Measurements from ENCODE around the gene GMEB2.
"Not testable (repeated sequence)": the region's sequence is repeated elsewhere in the genome, so short reads cannot be mapped to it uniquely, and the experiment has no call there.

The GMEB2 gene

GRCh38 chr20:63636752-63637628 is 10.1 kb upstream of the GMEB2 start:
- no peak for DNase-seq

DNA sequence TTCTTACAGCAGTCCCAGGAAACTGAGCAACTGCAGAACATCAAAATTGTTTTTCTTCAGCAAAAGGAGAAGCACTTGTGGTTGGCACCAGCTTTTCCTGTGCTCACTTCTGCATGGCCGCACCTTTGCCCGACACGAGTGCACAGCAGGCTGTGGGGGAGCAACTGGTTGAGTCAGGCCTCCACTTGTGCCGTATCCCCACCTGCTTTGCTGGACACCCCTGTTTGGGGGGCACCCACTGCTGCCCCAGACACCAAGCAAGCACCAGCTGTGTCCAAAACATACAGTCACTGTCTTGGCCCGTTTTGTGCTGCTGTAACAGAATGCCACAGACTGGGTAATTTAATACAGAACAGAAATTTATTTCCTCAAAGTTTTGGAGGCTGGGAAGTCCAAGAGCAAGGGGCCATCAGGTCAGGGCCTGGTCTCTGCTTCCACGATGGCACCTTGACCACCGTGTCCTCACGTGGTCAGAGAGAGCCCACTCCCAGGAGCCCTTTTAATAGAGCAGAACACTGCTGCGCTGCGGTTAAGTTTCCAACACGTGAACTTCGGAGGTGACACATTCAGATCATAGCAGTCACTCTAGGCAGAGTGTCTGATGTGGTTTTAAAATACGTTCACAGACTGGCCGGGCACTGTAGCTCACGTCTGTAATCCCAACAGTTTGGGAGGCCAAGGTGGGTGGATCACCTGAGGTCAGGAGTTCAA is 8.7 kb upstream of the GMEB2 start:
- peak; percentile 25 to 95 (median 69) for DNase-seq

GRCh38 chr20:63633732-63634131 is 6.8 kb upstream of the GMEB2 start:
- no peak for DNase-seq

- DNase-seq, result not testable (repeated sequence)
Measured at GRCh38 chr20:63631426-63631825, 4.5 kb upstream of the GMEB2 start.

DNA sequence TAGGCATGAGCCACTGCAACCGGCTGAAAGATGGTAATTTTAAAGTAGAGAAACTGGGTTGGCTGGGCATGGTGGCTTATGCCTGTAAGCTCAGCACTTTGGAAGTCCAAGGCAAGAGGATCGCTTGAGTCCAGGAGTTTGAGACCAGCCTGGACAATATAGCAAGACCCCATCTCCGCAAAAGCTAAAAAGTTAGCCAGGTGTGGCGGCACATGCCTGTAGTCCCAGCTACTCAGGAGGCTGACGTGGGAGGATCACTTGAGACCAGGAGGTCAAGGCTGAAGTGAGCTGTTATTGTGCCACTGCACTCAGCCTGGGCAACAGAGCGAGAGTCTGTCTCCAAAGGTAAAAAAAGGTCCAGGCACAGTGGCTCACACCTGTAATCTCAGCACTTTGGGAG is 4.1 kb upstream of the GMEB2 start:
- not testable (repeated sequence) for DNase-seq

DNA sequence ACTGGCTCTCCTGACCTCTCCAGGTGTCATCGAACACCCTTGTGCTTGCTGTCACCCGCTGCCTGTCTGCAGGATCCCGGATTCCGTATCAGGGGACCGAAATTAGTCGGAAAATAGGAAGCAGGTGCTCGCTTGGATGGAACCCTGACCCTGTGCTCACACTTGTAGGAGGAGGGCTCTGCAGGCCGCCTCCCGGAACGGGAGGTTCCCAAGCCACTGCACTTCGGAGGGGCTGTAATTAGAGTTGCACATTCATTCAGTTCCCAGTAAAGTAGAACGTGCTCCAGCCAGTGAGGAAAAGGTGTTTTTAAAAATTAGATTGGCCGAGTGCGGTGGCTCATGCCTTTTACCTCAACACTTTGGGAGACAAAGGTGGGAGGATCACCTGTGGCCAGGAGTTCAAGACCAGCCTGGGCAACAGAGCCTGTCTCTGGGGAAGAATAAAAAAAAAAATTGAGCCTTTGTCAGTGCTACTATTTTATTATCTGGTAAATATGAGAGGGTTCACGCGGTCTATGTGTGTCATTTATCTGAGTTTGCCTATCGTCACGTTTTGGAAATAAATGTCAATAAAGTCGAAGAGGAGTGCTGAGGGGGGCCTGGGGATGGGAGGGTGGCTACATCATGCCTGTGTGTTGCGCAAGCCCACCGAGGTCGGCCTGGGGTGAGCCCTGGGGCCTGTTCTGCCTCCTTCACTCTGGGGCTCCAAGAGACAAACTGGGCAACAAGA is 1.5 kb upstream of the GMEB2 start:
- DNase-seq, result peak in 2 of 5 experiments; percentile 51 to 77

GRCh38 chr20:63627751-63628245 is 897 bp upstream of the GMEB2 start:
- no peak for DNase-seq

- peak in 4 of 5 experiments; percentile 91 to 96 (median 93) for DNase-seq
Measured at GRCh38 chr20:63627129-63627750, 339 bp upstream of the GMEB2 start.

DNA sequence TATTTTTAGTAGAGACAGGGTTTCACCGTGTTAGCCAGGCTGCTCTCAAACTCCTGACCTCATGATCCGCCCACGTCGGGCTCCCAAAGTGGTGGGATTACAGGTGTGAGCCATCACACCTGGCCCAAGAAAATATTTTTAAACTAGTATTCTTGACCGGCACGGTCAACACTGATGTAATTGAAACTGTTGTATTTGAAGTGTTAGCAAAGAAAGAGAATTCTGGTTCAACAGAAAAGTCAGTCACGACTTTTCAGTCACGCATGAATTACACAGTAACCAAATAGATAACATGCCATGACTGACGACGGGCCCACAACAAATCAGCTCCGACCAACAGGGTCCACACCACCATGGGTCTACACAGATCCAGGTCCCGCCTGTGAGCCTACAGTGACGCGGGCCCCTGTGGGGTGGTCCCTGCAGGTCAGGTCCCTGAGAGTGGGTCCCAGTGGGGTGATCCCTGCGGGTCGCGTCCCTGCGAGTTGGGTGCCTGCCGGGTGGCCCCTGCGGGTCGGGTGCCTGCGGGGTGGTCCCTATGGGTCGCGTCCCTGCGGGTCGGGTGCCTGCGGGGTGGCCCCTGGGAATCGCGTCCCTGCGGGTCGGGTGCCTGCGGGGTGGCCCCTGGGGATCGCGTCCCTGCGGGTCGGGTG is 1.0 kb downstream of the GMEB2 start:
- peak in 1 of 5 experiments; percentile 54 for DNase-seq

DNA sequence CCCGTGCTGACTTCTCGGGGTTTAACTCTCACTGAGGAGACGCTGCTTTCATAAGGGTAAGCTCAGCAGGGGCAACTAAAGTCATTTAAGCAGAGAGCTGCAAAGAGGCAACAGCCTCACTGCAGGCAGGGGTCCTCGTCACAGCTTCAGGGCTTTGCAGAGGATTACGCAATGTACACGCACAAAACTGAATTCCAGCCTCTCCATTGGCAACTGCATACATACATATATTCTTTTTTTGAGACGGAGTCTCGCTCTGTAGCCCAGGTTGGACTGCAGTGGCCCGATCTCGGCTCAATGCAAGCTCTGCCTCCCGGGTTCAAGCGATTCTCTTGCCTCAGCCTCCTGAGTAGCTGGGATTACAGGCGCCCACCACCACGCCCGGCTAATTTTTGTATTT is 2.4 kb downstream of the GMEB2 start:
- DNase-seq, result no peak

DNA sequence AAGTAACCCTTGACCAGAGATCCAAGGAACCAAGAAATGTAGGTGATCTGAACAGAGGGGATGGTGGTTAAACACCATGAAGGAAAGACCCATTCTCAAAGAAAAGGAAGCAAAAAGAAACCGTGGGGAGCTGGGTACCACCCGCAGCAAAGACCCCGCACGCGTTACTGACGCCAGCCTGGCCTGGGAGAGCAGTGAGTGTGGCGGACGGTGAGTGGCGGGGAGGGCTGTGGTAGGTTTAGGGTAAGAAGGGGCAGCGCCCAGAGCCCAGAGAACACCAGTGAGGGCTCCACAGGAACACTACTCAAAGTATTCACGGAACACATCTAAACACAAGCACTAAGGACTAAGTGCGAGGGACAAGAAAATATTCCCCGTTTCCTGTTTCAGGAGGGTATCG is 4.2 kb downstream of the GMEB2 start:
- DNase-seq, result no peak

- no peak for DNase-seq
Measured at GRCh38 chr20:63622096-63622495, 4.8 kb downstream of the GMEB2 start.

DNA sequence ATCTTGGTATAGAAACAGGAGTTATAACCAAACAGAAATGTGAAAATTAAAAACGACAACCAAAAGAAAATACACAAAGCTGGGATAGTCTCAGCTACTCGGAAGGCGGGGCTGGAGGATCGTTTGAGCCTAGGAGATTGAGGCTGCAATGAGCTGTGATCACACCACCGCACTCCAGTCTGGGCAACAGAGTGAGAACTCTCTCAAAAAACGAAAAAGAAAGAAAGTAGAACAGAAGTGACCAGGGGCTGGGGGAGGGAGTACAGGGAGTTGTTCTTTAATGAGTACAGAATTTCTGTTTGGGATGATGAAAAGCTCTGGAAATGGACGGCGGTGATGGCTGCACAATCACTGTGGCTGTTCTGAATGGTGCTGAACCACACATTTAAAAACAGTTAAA is 5.9 kb downstream of the GMEB2 start:
- DNase-seq, result no peak

GRCh38 chr20:63619505-63619904 is 7.4 kb downstream of the GMEB2 start:
- no peak for DNase-seq

GRCh38 chr20:63619086-63619485 is 7.8 kb downstream of the GMEB2 start:
- DNase-seq, result no peak

DNA sequence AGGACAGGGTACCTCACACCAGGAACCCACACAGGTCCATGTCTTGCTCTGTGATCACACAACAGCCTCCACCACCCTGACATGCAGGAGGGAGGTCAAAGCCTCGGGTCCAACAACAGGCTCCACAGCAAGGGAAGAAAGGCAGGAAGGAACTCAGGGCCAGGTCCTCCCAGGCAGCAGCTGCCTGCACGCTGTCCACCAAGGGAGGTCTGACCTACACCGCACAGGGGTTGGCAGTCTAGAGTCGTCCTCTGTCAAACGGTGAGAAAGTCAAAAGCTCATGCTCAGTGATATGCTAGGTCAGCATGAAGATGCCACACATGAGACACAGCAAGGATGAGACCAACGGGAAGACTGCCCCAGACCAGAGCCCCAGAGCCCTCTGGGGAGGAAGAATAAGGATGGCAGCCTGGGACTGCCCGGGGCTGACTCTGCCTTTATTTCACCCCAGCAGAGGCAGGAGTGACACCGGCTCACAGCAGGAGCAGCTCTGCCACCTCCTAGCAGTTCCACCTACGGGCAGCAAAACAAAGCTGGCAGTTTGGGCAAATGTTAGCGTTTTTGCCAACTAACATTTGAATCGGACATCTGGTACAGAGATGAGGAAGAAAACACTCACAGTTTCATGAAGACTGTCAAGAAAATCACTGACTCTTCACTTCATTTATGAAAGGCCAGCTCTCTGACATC is 8.5 kb downstream of the GMEB2 start:
- DNase-seq, result no peak

DNA sequence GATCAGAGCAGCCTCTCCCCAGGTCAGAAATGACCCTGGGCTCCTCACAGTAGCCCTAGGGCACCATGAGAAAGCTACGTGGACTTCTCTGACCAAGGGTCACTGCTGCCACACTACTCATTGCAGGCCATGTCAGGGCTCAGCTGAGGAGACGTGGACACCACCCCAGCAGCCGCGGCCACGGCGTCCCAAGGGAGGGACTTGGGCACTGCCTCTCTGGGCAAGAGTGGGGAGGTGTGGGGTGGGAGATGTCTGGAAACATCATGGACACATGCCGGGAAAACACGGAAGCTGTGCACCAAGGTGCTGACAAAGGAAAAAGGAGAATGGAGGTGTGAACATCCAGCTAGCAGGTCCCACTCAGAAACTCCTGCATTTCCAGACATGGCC is 9.0 kb downstream of the GMEB2 start:
- no peak for DNase-seq

DNA sequence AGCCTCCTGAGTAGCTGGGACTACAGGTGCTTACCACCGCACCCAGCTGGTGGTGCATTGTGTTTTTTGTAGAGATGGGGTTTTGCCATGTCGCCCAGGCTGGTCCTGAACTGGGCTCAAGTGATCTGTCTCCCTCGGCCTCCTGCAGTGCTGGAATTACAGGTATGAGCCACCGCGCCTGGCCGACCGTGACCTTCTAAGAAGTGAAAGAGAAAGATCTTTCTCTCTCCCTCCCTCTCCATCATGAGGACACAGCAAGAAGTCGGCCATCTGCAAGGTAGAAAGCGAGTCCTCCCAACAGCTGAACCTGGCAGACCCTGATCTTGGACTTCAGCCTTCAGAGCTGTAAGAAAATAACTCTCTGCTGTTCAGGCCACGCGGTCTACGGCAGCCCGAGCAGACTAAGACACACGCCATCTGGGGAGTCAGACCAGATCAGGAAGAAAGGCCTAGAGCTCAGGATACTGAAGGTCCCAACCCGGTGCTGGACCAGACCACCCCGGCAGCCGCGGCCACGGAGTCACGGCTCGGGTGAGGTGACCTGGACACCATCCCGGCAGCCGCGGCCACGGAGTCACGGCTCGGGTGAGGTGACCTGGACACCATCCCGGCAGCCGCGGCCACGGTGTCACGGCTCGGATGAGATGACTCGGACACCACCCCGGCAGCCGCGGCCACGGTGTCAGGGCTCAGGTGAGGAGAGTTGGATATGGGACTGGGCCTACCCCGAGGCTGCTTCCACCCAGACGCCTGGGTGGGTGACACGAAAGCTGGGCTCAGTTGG is 9.6 kb downstream of the GMEB2 start:
- no peak for DNase-seq

DNA sequence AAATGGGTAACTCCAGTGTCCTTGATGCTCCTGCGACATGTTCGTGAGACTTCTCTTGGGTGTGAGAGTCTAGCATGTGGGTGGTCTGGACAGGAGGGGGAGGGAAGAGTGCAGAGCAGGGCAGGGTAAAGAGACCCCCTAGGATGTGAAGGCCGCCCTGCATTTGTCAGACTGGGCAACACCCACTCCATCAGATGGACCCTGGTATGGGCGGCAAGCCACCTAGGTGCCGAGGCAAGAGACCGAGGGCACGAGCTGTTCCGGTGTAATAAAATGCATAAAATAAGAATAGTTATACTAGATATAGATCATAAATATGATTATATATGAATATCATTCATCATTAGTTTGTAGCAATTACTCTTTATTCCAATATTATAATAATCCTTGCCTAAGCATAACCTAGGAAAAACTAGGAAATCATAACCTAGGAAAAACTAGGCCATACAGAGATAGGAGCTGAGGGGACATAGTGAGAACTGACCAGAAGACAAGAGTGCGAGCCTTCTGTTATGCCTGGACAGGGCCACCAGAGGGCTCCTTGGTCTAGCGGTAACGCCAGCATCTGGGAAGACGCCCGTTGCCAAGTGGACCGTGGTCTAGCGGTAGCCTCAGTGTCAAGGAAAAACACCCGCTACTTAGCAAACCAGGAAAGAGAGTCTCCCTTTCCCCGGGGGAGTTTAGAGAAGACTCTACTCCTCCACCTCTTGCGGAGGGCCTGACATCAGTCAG is 12.9 kb downstream of the GMEB2 start:
- DNase-seq, result not testable (repeated sequence)
